Activated naive CD8-positive, alpha-beta T cell (primary cell): Measurements from ENCODE around the gene C19orf73.
"Not testable (repeated sequence)": the region's sequence is repeated elsewhere in the genome, so short reads cannot be mapped to it uniquely, and the experiment has no call there.

ENCODE experiments used
- H3K27ac Mint-ChIP-seq: one replicate; pipeline ENCODE4 v1.8.0; 2021; ENCODE audit warnings: mixed read lengths
- H3K27me3 Mint-ChIP-seq: one replicate; pipeline ENCODE4 v1.8.0; 2021; ENCODE audit warnings: mixed read lengths
- H3K36me3 Mint-ChIP-seq: one replicate; pipeline ENCODE4 v1.8.0; 2021; ENCODE audit warnings: mixed read lengths
- H3K4me1 Mint-ChIP-seq: one replicate; pipeline ENCODE4 v1.8.0; 2021; ENCODE audit warnings: low read depth, mixed read lengths
- H3K4me3 Mint-ChIP-seq: one replicate; pipeline ENCODE4 v1.8.0; 2021; ENCODE audit warnings: mild to moderate bottlenecking, mixed read lengths
- H3K9me3 Mint-ChIP-seq: one replicate; pipeline ENCODE4 v1.8.0; 2021; ENCODE audit warnings: low read depth, mixed read lengths

Gene C19orf73

DNA sequence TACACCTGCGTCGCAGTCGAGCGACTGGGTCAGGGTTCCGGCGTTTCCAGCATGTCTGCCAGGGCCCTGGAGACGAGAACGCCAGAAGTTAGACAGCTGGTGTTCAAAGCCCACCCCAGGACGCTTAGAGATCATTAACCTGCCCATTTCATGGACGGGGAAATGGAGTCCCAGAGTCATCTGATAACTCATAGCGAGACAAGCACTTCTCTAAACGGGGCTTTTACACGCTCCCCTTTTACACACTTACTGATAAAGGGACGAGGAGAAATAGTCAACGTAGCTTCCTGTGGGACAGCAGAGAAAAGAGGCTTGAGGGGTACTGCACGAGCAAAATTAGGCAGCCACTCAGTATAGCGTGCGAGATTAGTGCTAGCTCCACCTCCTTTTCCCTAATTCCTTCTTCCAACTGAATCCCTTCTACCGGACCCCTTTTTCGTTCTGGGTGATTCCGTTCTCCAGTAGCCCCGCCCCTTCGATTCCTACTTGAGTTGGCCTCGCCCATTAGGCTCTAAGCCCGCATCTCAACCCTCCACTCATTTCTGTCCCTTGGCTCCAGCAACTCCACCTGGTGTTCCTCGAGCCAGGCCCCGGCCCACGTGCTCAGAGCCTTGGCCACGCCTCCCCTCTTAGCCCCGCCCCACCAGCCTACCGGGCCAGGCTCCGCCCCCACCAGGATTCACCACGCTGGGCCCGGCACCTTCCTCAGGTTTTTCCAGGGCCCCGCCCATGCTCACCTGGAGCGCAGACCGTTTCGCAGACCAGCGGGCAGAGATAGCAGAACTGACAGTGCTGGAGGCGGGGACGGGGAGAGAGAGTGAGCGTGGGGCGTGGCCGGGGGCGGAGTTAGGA lies 32.5 kb upstream of the C19orf73 start:
- Mint-ChIP-seq H3K4me1 (peaks cover 22% of the 10 kb centered on the region), H3K9me3 (no peaks in the 10 kb centered on the region), H3K27ac (no peak overlapping the region), H3K27me3 (peaks cover 38% of the 10 kb centered on the region), H3K36me3 (no peaks in the 10 kb centered on the region), H3K4me3 (peak overlapping the region; percentile 62)

DNA sequence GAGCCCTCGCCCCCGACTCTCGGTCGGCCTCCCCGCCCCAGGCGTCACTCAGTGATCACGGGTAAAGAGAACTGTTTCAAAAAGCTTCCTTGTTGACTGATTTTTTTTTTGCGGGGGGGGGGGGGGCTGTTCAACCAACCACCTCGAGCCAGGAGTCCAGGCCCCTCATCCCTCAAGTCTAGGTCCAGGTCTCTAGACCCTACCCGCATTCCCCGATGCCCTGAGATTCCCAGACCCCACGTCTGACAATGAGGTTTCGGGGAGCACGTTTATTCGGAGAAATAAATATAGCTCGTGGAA lies 32.0 kb upstream of the C19orf73 start:
- Mint-ChIP-seq H3K9me3 (no peaks in the 10 kb centered on the region), H3K36me3 (no peaks in the 10 kb centered on the region), H3K4me3 (peak overlapping the region; percentile 10), H3K4me1 (peaks cover 22% of the 10 kb centered on the region), H3K27me3 (peaks cover 36% of the 10 kb centered on the region), H3K27ac (no peak overlapping the region)

DNA sequence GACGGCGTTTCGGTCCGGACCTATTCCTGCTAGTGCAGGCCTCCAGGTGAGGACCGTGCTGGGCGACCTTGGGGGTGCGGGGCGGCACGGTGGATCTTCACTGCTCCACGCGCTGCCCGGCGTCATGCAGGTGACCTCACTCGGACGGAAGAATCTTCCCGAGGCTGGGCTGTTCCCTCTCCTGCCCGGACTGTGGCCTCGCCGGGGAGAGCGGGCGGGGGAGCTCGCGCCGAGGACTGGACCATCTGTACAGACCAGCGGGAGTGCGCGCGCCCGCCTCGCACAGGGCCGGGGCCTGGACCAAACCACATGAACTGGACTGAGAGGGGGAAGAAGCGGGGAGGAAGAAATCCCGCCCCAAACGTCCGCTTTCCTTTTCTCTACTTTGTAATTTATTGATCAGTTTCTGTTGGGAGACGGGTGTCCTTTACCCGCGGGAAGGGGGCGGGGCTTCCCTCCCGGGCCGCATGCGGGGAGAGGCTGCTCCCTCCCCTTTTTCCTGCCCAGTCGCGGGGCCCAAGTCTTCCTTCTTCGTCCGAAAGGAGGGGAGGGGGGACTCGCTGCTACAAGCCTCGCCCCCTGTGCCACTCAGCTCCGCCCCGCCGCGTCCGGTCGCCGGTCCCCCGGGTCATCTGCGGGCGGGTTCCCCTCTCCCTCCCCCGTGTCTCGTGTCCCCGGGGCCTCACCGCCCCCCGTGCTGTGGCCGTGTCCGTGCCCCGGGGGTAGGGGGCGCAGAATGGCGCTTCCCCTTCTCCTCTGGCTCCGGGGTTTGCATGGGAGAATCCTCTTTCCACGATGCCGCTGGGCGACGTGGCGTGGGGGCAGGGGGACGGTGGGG lies 31.4 kb upstream of the C19orf73 start:
- Mint-ChIP-seq H3K27me3 (peaks cover 37% of the 10 kb centered on the region), H3K4me1 (peaks cover 26% of the 10 kb centered on the region), H3K4me3 (peak overlapping the region; percentile 69), H3K9me3 (no peaks in the 10 kb centered on the region), H3K27ac (peak overlapping the region; percentile 54), H3K36me3 (no peaks in the 10 kb centered on the region)

DNA sequence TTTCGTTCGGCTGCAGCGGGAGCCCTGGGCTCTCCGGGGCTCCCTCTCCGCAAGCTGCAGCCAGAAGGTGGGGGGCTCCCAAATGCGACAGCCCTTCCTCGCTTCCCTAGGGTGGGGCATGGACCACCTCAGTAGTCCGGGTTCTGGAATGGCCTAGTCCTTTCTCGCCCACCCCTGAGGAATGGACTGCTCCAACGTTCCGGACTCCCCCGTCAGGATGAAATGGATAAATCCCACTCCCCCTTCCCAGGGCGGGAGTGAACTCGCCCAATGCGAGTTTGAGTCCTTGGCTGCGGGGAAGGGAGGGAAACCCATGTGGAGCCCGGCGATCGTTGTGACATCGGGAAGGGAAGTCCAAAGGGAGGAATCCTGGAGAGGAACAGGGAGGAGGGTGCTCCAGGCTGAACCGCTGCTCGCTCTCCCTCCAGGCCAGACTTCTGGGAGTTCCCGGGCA lies 30.7 kb upstream of the C19orf73 start:
- peak overlapping the region; percentile 69 for H3K4me3 Mint-ChIP-seq
- no peak overlapping the region for H3K27ac Mint-ChIP-seq
- no peaks in the 10 kb centered on the region for H3K36me3 Mint-ChIP-seq
- no peaks in the 10 kb centered on the region for H3K9me3 Mint-ChIP-seq
- peaks cover 26% of the 10 kb centered on the region for H3K4me1 Mint-ChIP-seq
- peaks cover 37% of the 10 kb centered on the region for H3K27me3 Mint-ChIP-seq

DNA sequence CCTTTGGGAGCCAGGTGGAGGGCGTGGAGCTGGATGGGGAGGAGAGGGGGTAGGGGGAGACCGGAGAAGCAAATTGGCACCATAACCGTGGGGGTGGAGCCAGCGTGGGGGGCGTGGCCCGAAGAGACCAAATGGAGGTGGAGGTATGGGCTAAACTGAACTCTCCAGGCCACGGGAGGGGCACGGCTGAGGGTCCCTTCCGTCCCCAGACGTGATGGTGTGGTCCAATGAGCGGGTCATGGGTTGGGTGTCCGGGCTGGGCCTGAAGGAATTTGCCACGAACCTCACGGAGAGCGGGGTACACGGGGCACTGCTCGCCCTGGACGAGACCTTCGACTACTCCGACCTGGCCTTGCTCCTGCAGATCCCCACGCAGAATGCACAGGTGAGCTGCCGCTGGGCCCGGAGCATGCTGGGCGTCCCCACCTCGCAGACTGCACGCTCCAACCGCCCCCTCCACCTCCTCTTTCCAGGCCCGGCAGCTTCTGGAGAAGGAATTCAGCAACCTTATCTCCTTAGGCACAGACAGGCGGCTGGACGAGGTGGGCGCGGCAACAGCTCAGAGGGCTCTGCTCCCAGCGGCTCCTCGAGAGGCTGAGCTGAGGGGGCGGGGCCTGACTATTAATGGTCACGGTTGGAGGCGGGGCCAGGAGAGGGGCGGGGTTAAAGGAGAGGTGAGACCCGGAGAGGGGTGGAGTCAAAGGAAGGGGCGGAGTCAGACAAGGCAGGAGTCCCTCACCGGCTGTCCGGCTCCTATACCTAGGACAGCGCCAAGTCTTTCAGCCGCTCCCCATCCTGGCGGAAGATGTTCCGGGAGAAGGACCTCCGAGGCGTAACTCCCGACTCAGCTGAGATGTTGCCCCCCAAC lies 30.1 kb upstream of the C19orf73 start:
- peak overlapping the region; percentile 73 for H3K4me3 Mint-ChIP-seq
- peaks cover 26% of the 10 kb centered on the region for H3K4me1 Mint-ChIP-seq
- H3K27me3 Mint-ChIP-seq = peaks cover 31% of the 10 kb centered on the region
- no peak overlapping the region for H3K27ac Mint-ChIP-seq
- H3K36me3 Mint-ChIP-seq = no peaks in the 10 kb centered on the region
- no peaks in the 10 kb centered on the region for H3K9me3 Mint-ChIP-seq

DNA sequence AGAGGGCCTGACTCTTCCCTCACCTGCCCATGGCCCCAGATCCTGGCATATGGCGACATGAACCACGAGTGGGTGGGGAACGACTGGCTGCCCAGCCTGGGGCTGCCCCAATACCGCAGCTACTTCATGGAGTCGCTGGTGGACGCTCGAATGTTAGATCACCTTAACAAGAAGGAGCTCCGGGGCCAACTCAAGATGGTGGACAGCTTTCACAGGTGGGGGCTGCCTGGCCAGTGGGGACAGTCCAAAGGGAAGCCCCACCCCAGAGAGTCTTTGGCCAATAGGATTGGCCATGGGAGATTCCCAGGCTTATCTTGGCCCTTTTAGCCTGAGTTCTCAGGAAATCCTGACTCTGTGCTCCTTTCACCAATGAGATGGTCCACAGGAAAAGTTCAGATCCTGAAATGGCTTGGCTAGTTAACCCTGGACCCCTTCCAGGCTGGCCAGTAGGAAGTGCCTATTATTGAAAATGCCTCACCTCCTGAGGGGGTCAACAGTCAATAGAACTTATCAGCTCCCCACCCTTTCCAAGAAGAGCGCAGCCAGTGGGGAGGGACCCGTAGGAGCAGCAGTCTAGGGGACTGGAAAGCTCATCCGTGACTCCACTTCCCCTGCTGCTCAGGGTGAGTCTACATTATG lies 29.2 kb upstream of the C19orf73 start:
- Mint-ChIP-seq H3K27ac (peak overlapping the region; percentile 54), H3K9me3 (no peaks in the 10 kb centered on the region), H3K4me1 (peaks cover 26% of the 10 kb centered on the region), H3K36me3 (no peaks in the 10 kb centered on the region), H3K4me3 (peak overlapping the region; percentile 73), H3K27me3 (peaks cover 27% of the 10 kb centered on the region)

DNA sequence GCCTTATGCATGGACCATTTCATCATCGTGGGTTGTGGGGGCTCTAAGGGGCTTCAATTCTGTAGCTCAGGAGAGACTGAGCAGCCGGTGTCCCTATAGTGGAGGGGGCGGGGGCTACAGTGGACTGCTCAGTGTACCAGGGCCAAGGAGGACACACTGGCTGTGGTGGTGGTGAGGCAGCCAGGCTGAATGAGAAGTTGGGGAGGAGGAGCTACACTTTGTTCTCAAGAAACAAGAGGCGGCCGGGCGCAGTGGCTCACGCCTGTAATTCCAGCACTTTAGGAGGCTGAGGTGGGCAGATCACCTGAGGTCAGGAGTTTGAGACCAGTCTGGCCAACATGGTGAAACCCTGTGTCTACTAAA lies 27.4 kb upstream of the C19orf73 start:
- peaks cover 28% of the 10 kb centered on the region for H3K4me1 Mint-ChIP-seq
- H3K9me3 Mint-ChIP-seq, H3K36me3 Mint-ChIP-seq, H3K27ac Mint-ChIP-seq, H3K4me3 Mint-ChIP-seq: not testable (repeated sequence)
- peaks cover 22% of the 10 kb centered on the region for H3K27me3 Mint-ChIP-seq

DNA sequence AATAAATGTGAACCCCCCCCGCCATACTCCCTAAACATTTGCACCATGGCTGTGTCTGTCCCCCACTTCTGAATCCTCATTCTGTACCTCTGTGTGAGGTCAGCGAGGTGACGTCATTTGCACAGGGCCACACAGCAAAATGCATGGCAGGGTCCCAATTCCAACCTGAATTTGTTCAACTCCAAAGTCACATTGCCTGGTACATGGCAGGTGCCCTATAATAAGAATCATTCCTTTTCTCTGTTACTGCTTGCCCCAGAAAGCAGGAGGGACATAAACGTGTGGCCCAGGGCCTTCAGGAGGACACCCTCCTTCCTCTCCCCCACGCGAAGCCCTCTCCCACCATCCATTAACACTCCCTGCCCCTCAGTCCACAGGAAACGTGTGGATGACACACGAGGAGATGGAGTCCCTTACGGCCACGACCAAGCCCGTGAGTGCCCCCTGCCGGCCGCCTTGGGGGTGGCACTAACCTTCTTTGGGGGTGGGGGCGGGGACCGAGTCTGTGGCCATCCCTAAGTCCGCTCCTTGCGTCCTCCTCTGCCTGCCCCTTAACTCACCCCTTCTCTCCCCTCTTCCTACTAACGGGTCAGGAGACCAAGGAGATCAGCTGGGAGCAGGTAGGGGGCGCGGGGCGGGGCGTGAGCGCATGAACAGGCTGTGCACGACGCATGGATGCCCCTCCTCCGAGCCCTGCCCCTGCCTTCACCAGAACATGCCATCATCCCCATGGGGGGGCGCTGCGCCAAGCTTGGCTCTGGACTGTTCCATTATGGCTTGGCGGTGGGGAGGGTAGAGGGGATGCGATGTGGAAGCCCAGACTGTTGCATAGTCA lies 26.8 kb upstream of the C19orf73 start:
- H3K27me3 Mint-ChIP-seq = peaks cover 21% of the 10 kb centered on the region
- no peaks in the 10 kb centered on the region for H3K9me3 Mint-ChIP-seq
- peak overlapping the region; percentile 68 for H3K4me3 Mint-ChIP-seq
- no peaks in the 10 kb centered on the region for H3K36me3 Mint-ChIP-seq
- peaks cover 28% of the 10 kb centered on the region for H3K4me1 Mint-ChIP-seq
- H3K27ac Mint-ChIP-seq = no peak overlapping the region

DNA sequence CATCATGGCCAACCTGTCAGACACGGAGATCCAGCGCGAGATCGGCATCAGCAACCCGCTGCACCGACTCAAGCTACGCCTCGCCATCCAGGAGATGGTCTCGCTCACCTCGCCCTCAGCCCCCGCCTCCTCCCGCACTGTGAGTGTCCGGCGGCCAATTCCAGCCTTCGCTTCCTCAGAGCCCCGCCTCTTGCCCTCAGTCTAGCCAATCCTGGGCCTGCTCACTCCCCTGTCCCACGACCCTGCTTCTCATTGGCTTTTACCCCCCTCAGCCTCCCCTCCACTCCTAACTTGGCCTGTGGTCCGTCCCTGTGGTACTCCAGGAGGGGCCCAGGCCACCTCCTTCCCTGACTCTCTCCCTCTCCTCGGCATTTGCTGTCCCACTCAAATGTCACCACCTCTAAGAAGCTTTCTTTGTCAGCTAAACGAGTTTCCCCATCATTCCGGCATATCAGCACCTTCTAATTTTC lies 24.0 kb upstream of the C19orf73 start:
- H3K9me3 Mint-ChIP-seq = no peaks in the 10 kb centered on the region
- no peaks in the 10 kb centered on the region for H3K36me3 Mint-ChIP-seq
- H3K4me3 Mint-ChIP-seq = peak overlapping the region; percentile 77
- H3K4me1 Mint-ChIP-seq = peaks cover 18% of the 10 kb centered on the region
- H3K27me3 Mint-ChIP-seq = peaks cover 15% of the 10 kb centered on the region
- H3K27ac Mint-ChIP-seq = no peak overlapping the region

DNA sequence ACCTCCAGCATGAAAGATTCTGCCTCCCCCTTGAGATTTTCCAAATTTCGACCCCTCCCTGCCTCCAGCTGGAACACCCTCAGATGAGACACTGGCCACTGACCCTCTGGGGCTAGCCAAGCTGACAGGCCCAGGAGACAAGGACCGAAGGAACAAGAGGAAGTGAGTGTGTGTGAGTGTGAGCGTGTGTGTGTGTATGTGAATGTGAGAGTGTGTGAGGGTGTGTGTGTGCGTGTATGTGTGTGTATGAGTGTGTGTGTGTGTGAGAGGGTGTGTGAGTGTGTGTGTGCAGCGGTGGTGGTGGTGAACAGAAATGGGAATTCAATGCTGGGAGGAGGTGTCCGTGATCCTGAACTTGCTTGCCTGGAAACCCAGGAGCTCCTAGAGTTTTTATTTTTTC lies 22.4 kb upstream of the C19orf73 start:
- H3K4me3 Mint-ChIP-seq = peak overlapping the region; percentile 18
- no peak overlapping the region for H3K27ac Mint-ChIP-seq
- H3K27me3 Mint-ChIP-seq = peaks cover 10% of the 10 kb centered on the region
- H3K4me1 Mint-ChIP-seq = peaks cover 18% of the 10 kb centered on the region
- H3K36me3 Mint-ChIP-seq = no peaks in the 10 kb centered on the region
- no peaks in the 10 kb centered on the region for H3K9me3 Mint-ChIP-seq

DNA sequence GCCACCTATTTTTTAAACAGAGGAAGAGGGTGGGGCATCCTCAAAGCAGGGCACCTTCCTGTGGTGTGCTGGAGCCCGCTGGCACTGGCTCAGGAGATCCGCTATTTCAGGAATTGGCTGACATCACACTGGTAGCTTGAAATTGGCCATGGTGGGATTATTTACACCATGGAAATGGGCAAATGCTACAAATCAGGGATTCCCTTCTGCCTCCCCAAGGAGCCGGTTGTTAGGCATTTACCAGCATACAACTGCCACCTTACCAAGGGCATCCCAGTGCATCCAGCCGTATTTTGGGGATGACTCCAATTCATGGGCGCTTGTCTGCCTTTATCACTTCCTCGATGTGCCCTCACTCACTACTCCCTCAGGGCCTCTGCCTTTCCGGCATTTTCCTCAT lies 22.0 kb upstream of the C19orf73 start:
- Mint-ChIP-seq H3K27me3 (peaks cover 10% of the 10 kb centered on the region), H3K9me3 (no peaks in the 10 kb centered on the region), H3K4me3 (no peak overlapping the region), H3K27ac (no peak overlapping the region), H3K36me3 (no peaks in the 10 kb centered on the region), H3K4me1 (peaks cover 18% of the 10 kb centered on the region)

DNA sequence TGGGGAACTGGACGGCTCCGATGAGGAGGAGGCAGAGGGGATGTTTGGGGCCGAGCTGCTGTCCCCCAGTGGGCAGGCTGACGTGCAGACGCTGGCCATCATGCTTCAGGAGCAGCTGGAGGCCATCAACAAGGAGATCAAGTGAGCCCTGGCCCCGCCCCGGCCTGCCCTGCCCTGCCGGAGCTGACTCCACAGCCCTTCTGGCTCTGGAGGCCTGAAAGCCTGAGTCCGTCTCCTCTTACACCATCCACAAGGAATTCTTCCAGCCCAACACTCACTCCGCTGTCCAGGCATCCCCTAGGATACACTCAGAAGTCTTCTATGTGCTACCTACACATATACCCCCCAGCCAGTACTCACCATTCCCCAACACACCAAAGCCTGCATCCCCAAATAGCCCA lies 17.8 kb upstream of the C19orf73 start:
- Mint-ChIP-seq H3K9me3 (no peaks in the 10 kb centered on the region), H3K27me3 (peaks cover 3% of the 10 kb centered on the region), H3K4me3 (no peak overlapping the region), H3K4me1 (peaks cover 19% of the 10 kb centered on the region), H3K36me3 (no peaks in the 10 kb centered on the region), H3K27ac (no peak overlapping the region)

DNA sequence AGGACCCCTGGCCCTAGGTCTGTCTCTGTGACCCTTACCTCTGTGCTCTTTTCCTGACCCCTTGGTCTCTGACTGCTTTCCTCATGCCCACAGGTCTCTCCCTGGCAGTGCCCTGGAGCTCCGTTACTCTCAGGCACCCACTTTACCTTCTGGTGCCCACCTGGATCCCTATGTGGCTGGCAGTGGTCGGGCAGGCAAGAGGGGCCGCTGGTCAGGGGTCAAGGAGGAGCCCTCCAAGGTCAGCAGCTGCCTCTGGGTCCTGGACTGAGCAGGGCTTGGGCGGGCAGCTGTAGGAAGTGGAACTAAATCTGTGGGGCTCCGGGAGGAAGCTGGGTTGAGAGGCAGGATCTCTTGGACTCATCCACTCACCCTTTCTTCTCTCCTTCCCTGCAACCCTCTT lies 16.7 kb upstream of the C19orf73 start:
- Mint-ChIP-seq H3K27me3 (peaks cover 3% of the 10 kb centered on the region), H3K36me3 (no peaks in the 10 kb centered on the region), H3K9me3 (no peaks in the 10 kb centered on the region), H3K4me3 (no peak overlapping the region), H3K4me1 (peaks cover 15% of the 10 kb centered on the region), H3K27ac (no peak overlapping the region)
